ENCODE results near the gene RAF1.
"Not testable (repeated sequence)": the region's sequence is repeated elsewhere in the genome, so short reads cannot be mapped to it uniquely, and the experiment has no call there.

Gene RAF1

GRCh38 chr3:12677616-12678015 lies 13.7 kb upstream of the RAF1 start:
- DNase-seq (ENCODE audit: low spot score) = no peak

- no peak for DNase-seq (ENCODE audit: low spot score)
Measured at GRCh38 chr3:12675115-12675810, 11.3 kb upstream of the RAF1 start.

- DNase-seq (ENCODE audit: low spot score) = not testable (repeated sequence)
Measured at GRCh38 chr3:12673956-12674736, 10.2 kb upstream of the RAF1 start.

- DNase-seq (ENCODE audit: low spot score) = no peak
Measured at GRCh38 chr3:12671120-12671450, 7.2 kb upstream of the RAF1 start.

- DNase-seq (ENCODE audit: low spot score) = no peak
Measured at GRCh38 chr3:12670365-12671119, 6.6 kb upstream of the RAF1 start.

GRCh38 chr3:12663401-12663935 lies 449 bp downstream of the RAF1 start:
- DNase-seq (ENCODE audit: low spot score) = peak; percentile 63

GRCh38 chr3:12662593-12663400 lies 1.1 kb downstream of the RAF1 start:
- no peak for DNase-seq (ENCODE audit: low spot score)

GRCh38 chr3:12661926-12662592 lies 1.9 kb downstream of the RAF1 start:
- no peak for DNase-seq (ENCODE audit: low spot score)

GRCh38 chr3:12661375-12661774 lies 2.5 kb downstream of the RAF1 start:
- DNase-seq (ENCODE audit: low spot score) = not testable (repeated sequence)

GRCh38 chr3:12660196-12660595 lies 3.7 kb downstream of the RAF1 start:
- DNase-seq (ENCODE audit: low spot score) = no peak

GRCh38 chr3:12659316-12660015 lies 4.5 kb downstream of the RAF1 start:
- no peak for DNase-seq (ENCODE audit: low spot score)

- peak; percentile 68 for DNase-seq (ENCODE audit: low spot score)
Measured at GRCh38 chr3:12658593-12659058, 5.3 kb downstream of the RAF1 start.

GRCh38 chr3:12656850-12657249 lies 7.1 kb downstream of the RAF1 start:
- no peak for DNase-seq (ENCODE audit: low spot score)

GRCh38 chr3:12656193-12656592 lies 7.7 kb downstream of the RAF1 start:
- no peak for DNase-seq (ENCODE audit: low spot score)

- no peak for DNase-seq (ENCODE audit: low spot score)
Measured at GRCh38 chr3:12655701-12656100, 8.2 kb downstream of the RAF1 start.

GRCh38 chr3:12653747-12654146 lies 10.2 kb downstream of the RAF1 start:
- no peak for DNase-seq (ENCODE audit: low spot score)

- DNase-seq (ENCODE audit: low spot score) = no peak
Measured at GRCh38 chr3:12648384-12648959, 15.4 kb downstream of the RAF1 start.

GRCh38 chr3:12644331-12644937 lies 19.5 kb downstream of the RAF1 start:
- DNase-seq (ENCODE audit: low spot score) = peak; percentile 38

- no peak for DNase-seq (ENCODE audit: low spot score)
Measured at GRCh38 chr3:12643724-12644123, 20.2 kb downstream of the RAF1 start.

GRCh38 chr3:12643010-12643380 lies 20.9 kb downstream of the RAF1 start:
- DNase-seq (ENCODE audit: low spot score) = no peak

Data from AG20443 (cell line).